CD1c-positive myeloid dendritic cell (primary cell): ENCODE results near the gene SSNA1.

Source experiments
- DNase-seq: peaks from one replicate; pipeline ENCODE4 v3.0.0-alpha.2; 2016; ENCODE audit errors: extremely low spot score

The SSNA1 gene

DNA sequence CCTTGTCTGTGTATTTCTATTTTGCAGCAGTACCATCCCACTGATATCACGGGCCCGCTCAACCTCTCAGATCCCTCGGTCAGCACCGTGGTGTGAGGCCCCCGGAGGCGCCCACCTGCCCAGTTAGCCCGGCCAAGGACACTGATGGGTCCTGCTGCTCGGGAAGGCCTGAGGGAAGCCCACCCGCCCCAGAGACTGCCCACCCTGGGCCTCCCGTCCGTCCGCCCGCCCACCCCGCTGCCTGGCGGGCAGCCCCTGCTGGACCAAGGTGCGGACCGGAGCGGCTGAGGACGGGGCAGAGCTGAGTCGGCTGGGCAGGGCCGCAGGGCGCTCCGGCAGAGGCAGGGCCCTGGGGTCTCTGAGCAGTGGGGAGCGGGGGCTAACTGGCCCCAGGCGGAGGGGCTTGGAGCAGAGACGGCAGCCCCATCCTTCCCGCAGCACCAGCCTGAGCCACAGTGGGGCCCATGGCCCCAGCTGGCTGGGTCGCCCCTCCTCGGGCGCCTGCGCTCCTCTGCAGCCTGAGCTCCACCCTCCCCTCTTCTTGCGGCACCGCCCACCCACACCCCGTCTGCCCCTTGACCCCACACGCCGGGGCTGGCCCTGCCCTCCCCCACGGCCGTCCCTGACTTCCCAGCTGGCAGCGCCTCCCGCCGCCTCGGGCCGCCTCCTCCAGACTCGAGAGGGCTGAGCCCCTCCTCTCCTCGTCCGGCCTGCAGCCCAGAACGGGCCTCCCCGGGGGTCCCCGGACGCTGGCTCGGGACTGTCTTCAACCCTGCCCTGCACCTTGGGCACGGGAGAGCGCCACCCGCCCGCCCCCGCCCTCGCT, 20.5 kb upstream of the SSNA1 start:
- DNase-seq = no peak

DNA sequence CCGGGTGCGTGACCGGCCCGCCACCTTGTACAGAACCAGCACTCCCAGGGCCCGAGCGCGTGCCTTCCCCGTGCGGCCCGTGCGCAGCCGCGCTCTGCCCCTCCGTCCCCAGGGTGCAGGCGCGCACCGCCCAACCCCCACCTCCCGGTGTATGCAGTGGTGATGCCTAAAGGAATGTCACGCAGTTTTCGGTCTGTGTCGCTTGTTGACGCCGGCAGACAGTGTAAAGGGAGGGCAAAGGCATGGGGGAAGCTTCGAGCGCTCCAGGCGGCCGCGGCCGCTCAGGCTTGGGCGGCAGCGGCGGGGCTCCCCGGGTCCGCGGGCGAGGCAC, 19.9 kb upstream of the SSNA1 start:
- DNase-seq = no peak

DNA sequence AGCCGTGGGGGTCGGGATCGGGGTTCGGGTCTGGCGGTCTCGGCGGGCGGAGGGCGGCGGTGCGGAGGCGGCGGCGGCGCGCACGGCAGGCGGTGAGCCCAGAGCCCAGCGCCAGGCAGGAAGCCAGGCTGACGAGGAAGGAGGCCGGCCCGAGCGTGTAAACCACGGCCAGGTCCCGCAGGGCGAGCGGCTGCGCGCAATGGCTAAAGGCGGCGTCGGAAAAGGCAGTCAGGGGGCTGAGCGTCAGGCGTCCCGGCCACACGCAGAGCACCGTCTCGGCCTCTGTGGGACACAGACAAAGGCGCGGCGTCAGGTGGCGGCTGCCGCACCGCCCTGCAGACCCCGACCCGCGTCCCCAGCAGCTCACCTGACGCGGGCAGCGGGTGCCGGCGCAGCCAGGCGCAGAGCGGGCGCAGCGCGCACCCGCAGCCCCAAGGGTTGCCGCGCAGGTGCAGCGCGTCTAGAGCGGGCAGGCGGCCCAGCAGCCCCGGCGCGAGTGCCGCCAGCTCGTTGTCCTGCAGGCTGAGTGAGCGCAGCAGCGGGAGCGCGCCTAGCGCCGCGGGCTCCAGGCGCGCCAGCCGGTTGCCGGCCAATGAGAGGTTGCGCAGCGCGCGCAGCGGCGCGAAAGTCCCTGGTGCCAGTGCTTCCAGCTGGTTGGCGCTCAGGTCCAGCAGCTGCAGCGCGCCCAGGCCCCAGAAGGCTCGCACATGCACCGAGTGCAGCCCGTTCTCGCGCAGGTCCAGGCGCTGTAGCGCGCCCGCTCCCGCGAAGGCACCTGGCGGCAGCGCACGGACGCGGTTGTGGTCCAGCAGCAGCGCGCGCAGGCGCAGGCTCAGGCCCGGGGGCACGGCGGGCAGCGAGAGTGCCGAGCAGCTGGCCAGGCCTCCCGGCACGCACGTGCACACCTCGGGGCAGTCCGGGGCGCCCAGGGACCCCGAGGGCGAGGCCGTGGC, 19.3 kb upstream of the SSNA1 start:
- no peak for DNase-seq

DNA sequence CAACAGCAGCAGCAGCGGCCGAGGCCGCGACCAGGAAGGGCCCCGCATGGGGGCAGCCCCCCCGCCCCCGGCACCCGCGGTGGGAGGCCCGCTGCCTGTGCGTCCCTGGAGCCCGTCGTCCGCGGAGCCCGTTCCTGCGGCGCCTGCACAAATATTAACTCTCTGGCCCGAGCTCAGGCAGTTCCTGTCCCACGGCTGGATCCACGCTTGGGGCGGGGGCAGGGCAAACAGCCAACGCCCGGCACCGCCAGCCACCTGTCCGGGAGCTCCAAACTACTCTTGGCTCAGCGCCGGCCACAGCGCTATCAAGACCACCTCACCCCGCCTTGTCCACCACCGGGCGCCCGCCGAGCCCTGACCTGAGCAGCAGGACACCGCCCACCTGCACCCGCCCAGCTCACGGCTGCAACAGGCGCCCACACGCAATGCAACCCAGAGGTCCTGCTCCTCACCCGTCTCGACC, 18.5 kb upstream of the SSNA1 start, which contains the start of gene LRRC26:
LRRC26 (minus strand) TSS at position 156 of the 463 bp plus-strand sequence; CDS start at position 48, 108 bp downstream.
- no peak for DNase-seq

DNA sequence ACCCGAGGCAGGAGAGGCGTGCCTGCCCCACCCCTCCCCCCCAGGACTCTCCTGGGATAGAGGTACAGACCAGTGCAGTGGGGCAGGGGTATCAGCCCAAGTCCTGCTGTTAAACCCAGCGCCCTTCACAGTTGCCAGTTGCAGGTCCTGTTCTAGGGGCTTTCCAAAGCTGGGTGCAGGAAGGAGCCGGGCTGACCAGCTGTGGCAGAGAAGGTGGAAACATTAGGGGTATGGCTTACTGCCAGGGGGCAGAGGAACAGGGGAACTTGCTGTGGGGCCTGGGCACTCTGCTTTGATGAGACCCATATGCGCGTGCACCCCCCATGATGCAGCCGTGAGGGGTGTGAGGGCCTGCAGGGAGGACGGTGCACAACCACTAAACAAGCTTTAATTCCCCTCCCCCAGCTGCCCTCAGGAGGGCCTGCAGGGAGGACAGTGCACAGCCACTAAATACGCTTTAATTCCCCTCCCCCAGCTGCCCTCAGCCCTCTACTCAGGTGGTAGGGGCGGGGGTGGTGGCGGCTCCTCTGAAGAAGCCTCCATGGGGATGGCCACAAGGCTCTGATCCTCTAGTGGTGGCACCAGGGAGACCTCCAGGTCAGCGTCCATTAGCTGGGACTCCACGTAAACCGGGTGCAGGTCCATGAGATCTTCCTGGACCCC, 17.9 kb upstream of the SSNA1 start:
- no peak for DNase-seq

DNA sequence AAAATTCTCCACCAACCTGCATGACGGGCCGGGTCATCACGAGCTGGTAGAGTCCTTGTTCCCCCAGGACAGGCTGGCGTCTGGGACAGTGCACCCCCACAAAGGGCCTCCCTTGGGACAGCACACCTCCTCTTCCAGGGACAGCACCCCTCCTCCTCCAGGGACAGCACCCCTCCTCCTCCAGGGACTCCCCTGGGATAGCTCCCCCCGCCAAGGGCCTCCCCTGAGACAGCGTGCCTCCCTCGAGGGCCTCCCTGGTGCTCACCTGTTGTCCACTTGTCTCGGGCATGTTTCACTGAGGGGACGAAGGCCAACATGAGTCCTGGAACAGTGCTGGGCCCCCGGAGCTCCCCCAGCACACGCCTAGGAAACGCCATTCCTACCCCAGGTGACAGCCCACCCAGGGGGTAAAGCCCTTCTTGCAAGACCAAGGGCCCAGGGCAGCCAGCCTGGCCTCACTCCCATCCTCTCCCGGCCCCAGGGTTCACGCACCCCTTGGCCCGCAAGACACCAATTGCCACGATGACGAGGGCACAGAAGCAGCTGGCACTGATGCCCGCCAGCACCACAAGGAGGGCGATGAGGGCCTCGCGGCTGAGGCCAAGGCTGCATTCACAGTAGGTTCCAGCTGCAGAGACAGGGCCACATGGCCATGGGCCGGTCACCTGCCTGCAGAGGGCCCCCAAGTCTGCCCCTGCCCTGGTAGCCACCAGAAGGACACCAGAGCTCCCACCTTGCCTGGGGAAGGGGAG, 17.2 kb upstream of the SSNA1 start:
- DNase-seq = no peak

DNA sequence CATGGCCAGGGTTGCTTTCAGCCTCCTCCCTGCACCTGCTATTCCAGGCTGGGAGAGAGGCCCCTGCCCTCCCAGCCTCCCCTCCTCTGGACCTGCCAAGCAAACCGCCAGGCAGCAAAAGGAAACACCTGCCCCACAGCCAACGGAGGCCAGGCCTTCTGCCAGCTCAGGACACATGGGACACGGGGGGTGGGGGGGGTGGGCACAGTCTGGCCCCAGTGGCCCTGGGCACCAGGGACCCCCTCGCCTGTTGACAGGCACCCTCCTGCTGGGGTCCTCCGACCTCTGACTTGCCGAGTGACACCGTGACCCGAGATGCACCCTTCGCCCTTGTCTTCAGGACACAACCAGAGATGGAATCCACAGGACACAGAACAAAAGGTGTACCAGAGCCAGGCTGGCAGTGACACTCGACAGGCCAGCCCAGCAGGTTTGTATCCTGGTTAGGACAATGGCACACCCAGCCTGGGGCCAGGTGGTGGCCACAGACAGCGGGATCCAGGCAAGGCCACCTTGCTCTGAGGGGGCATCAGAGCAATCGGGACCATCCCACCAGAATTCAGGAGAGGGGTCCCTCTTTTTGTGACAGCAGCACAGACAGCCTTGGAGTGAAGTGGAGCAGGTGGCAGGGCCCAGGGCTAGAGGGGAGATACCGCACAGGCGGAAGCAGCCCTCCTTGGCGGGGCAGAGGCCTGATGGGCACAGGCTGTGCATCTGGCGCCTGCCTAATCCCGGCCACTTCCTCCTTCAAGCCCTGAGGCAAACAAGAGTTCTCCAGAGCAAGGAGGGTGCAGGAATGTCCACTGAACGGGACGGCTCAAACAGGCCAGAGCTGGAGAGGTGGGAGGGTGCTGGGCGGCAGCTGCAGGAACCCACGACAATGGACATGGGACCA, 15.3 kb upstream of the SSNA1 start:
- DNase-seq = no peak

DNA sequence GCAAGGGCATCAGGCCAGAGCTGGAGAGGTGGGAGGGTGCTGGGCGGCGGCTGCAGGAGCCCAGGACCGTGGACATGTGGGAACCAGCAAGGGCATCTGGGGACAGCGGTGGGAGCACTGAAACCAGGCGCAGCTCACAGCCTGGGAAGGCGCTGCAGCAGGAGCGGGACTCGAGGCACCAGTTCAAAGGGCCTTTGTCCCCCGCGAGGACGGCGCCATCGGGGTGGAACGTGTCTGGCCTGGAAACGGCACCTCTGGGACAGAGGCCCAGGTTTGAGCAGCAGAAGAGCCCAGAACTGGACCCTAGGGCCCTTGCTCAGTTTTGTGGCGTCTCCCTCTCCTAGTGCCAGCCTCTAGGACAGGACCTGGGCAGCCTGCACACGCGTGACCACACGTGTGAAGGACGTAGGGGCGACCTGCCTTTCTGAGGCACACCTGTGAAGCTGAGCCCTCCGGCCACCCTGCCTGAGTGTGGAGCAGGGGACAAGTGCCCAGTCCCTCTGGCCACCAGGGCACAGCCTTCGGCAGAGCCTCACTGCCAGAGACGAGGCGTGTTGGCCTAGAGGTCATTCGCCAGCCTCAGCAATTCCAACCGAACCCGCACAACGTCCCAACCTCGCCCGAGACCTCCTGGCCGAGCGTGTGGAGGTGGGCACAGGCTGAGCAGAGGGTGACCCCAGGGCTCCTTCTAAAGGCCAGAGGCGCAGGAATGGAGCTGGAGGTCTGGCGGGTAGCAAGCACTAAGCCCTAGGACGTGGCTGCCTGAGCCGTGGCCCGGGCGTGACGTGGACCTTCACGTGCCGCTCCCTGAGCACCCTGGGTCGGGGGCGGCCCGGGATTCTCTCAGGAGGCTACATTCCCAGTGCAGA, 14.4 kb upstream of the SSNA1 start:
- DNase-seq = no peak

DNA sequence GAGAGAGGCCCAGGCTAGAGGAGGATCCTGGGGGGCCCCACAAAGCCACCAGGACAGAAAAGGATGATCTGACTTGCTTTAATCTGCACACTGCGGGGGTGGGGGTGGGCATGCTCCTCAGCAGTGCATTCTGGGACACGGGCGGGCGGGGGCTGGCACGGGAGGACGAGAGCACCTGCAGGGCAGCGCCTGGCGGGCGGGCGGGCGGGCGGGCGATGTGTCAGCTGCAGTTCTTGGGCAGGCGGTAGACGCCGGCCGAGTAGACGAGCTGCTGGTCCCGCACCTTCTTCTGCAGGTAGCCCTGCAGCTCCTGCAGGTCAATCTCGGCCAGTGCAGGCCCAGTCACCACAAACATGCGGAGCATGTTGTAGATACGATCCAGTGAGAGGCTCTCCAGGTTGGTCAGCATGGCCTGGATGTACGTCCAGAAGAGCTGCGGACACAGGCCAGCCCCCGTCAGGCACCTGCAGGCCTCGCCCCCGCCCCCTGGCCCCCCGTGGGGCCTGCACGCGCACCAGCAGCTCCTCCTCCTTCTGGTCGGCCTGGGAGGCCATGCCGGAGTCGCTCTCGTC, 13.7 kb upstream of the SSNA1 start:
- no peak for DNase-seq

DNA sequence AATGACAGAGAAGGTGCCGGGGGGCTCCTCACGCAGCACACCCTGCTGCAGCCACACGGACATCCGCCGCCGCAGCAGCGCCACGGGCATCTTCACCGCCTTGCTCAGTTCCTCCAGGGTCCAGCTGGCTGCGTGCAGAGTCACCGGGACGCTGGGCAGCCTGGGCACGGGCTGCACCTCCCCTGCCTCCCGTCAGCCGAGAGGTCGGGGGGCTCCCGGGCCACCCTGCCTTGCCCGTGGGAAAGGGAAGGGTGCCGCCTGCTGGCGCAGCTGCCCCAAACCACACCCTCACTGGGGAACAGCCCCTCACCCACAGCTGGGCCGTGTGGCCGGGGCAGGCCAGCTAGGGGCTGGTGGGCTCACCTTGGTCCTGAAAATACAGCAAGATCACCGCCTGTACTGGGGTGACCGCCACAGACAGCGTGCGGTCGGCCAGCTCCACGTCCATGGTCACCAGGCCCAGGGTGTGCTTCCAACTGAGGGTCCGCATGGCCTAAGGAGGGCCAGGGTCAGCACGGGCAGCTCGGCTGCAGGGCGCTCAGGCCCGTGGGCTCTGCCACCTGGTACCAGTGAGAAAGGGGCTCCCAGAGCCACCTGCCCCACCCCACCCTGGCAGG, 13.0 kb upstream of the SSNA1 start:
- DNase-seq = no peak

DNA sequence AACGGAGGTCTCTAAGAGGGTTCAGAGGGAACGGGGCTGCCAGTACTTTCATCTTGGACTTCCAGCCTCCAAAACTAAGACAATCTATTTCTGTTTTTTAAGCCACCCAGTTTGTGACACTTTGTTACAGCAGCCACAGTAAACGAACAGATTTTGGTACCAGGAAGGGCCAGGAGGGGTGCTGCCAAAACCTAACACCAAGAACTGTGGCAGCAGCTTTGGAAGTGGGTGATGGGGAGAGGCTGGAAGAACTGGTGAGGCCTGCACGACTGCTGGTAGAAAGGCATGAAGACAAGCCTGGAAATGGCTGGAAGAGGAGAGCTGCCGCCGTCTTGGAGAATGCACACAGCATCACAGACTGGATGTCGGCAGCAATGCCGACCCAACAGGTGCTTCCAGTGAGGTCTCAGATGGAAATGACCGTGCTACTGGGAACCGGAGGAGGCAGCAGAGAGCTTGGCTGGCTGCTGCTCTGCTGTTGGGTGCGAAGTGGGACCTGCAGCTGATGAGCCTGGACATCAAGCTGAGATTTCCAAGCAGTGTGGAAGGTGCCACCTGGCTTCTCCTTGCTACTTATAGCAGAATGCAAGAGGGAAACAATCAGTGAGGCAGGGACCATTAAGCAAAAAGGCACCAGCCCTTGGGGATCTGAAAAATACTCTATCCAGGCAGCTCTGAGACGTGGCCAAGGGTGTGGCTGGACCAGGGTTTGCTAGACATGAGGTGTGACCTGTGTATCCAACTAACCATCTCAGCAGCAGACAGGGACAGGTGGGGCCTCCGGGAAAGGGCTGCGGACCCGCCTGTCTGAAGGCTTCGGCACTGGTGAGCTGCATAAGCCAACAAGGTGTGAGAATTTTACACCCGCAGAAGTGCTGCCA, 11.9 kb upstream of the SSNA1 start:
- DNase-seq = peak; percentile 15

DNA sequence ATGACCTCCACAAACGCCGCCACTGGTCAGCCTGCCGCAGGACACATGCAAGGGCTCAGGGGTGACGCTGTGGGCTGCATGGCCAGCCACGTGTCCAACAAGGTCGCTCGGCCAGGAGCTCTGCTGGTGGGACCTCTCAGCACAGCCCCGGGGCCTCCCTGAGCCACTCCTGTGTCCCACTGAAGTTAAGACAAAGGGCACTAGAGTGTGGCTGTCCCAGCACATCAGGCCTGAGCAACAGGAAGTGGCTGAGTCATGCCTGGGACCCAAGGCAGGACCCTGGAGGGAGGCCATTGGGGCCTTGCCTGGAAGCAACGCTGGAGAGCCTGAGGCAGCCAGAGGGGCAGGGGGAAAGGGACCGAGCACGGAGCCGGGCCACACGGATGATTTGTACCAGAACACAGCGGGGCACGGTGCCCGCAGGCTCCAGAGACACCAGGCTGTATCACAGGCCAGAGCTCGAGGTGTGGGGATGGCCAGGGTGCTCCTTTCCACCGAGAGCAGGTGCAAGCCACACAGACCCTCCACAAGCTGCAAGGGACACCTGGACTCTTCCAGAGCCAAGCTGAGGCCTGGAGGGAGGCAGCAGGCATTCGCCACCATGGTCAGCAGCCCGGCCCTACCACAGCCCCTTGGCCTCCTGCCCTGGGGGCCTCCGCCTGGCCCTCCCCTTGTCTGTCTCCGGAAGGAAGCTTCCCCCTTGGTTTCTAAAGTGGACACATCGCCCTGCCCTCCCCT, 10.1 kb upstream of the SSNA1 start:
- DNase-seq = no peak

DNA sequence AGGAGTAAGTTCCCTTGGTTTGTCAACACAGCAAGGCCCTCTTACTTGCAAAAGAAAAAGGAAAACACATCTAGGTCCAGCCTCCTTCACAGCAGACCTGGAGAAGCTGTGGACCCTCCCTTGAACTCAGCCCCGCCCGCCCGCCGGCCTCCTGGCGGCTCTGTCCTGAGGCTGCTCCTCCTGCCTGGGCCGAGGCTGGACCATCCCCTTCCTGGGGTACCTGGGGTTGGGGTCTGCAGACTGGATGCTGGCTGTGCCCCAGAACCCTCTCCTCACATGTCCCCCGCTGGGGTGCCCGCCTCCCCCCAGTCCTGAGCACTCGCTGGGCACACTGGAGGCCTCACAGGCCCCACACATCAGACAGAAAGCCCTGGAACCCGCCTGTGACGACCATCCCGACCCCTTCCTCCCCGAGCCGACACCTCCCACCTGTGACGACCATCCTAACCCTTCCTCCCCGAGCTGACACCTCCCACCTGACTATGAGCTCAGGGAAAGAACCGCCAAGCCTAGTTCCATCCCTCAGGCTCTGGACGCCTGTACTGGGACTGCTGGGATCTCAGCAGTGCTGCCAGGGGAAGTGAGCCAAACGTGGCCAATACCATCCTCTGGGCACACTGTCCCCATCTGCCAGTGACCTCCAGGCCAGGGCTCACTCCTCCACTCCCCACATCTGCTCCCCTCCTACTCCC, 9.4 kb upstream of the SSNA1 start:
- no peak for DNase-seq

DNA sequence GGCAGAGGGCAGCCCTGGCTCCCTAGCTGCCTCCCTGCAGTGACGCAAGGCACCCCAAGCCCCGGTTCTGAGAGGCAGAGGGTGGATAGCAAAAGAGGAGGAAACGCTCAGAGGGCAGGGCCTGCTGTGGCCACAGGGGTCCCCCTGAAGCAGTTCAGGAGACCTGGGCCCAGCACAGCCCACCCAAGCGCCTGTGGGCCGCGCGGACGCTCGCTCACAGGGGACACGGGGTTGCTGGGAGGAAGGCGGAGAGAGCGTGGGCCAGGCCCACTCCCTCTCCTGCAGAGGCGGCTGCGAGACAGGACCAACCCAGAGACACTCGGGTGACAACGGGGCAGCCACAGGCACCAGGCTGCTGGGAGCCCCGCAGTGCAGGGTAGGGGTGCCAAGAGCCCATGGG, 8.7 kb upstream of the SSNA1 start:
- DNase-seq = no peak

DNA sequence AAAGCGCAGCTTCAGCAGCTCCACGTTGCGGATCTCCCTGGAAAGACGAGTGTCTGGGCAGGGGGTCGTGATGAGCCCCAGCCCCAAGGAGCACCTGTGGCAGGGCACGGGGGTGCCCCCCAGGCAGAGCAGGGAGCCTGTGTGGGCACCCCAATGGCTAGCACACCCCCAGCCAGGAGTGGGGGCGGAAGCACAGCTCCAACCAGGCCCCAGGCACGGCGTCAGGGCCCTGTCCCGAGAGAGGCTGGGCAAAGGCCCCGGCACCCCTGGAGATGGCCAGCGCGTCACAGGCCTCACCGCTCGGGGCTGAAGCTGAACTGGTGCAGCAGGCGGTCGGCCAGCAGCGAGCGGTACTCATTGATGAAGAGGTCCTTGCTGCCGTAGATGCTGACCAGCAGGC, 8.0 kb upstream of the SSNA1 start:
- DNase-seq = no peak

DNA sequence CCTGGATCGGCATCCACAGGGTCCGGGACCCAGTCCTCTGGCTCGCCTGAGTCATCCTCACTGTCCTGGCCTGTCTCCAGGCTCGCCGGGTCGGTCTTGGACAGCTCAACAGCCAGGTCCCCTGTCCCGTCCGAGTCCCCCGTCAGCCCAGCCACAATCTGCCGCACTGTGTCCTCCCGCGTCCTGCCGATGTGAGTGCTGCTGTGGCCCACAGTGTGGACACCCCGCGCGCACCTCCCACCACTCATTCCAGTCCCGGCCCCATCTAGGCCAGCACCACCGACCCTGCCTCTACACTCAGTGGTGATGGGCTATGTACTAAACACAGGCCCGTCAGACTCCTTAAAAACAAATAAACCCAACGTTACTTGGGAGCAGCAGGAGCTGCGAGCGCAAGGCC, 6.8 kb upstream of the SSNA1 start:
- no peak for DNase-seq
